ELF-1 (cell line): ENCODE measurements around the gene AXIN1.
A peak's percentile ranks its signal among the peaks of the same experiment; 100 is the strongest.

Experiments used
- DNase-seq: peaks from one replicate; pipeline ENCODE4 v3.0.0-alpha.2; 2016; ENCODE audit warnings: low read depth, low spot score

AXIN1 gene, protein sequence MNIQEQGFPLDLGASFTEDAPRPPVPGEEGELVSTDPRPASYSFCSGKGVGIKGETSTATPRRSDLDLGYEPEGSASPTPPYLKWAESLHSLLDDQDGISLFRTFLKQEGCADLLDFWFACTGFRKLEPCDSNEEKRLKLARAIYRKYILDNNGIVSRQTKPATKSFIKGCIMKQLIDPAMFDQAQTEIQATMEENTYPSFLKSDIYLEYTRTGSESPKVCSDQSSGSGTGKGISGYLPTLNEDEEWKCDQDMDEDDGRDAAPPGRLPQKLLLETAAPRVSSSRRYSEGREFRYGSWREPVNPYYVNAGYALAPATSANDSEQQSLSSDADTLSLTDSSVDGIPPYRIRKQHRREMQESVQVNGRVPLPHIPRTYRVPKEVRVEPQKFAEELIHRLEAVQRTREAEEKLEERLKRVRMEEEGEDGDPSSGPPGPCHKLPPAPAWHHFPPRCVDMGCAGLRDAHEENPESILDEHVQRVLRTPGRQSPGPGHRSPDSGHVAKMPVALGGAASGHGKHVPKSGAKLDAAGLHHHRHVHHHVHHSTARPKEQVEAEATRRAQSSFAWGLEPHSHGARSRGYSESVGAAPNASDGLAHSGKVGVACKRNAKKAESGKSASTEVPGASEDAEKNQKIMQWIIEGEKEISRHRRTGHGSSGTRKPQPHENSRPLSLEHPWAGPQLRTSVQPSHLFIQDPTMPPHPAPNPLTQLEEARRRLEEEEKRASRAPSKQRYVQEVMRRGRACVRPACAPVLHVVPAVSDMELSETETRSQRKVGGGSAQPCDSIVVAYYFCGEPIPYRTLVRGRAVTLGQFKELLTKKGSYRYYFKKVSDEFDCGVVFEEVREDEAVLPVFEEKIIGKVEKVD

DNA sequence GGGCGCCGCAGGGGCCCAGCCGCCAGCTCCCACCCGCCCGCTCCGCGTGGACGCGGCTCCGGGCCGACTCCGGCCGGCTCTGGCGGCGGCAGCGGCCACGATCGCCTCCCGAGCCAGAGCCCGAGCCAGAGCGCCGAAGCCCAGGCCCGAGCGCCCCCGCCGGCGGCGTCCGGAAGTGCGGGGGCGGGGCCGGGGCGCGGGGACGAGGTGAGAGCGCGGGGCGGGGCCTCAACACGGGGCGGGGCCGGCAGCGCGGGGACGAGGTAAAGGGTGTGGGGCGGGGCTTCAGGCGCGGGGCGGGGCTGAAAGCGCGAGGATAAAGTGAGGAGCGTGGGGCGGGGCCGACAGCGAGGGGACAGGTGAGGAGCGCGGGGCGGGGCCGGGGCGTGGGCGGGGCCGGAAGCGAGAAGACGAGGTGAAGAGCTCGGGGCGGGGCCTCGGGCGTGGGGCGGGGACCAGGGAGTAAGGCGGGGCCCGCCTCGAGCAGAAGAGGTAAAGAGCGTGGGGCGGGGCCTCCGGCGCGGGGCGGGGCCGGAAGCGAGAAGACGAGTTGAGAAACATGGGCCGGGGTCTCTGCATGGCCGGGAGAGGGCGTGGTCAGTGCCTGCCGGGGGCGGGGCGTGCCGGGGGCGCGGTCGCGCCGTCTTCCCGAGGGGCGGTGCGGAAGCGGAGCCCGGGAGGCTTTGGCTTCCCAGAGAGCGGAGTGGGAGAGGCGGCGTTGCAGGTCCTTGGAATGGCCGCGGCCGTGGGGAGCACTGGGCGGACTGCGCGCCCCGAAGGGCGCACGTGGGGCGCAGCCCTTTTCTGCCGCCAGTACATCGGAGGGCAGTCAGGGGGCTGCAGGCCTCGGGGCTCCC is at the start of gene AXIN1:
AXIN1 (minus strand) TSS at position 177 of the 857 bp plus-strand sequence. CDS start 5,698 bp downstream, outside the sequence.
- DNase-seq: peak; percentile 91

DNA sequence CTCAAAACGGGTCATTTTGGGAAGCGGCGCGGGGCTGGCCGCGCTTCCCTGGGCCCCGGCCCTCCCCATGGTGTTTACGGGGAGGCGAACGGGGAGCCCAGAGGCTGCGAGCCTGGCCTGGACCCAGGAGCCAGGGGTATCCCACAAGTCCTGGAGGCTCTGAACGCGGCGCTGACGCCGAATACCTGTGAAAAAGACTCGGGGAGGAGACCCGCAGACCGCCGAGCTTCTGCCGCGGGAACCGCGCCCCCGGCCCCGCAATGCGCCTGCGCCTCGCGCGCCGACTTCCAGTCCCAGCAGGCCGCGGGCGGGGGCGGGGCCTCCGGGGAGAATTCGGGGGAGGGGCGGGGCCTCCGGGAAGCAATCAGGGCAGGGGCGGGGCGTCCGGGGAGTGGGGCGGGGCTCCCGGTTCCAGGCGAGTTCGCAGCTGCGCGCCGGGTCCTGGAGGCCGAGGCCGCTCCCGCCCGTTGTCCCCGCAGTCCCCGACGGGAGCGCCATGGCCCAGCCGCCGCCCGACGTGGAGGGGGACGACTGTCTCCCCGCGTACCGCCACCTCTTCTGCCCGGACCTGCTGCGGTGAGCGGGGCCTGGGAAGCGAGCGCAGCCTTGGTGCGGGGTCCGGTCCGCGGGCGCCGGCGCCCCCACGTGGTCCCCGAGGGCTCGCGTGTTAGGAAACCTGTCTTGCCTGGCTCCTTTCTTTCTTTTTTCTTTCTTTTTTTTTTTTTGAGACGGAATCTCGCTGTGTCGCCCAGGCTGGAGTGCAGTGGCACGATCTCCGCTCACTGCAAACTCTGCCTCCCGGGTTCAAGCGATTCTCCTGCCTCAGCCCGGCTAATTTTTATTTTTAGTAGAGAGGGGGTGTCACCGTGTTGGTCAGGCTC is 49.2 kb upstream of the AXIN1 start, which contains the start of gene DECR2:
DECR2 (plus strand) TSS at position 418 of the 881 bp plus-strand sequence; CDS start at position 497, 79 bp downstream.
- DNase-seq: peak; percentile 91

DNA sequence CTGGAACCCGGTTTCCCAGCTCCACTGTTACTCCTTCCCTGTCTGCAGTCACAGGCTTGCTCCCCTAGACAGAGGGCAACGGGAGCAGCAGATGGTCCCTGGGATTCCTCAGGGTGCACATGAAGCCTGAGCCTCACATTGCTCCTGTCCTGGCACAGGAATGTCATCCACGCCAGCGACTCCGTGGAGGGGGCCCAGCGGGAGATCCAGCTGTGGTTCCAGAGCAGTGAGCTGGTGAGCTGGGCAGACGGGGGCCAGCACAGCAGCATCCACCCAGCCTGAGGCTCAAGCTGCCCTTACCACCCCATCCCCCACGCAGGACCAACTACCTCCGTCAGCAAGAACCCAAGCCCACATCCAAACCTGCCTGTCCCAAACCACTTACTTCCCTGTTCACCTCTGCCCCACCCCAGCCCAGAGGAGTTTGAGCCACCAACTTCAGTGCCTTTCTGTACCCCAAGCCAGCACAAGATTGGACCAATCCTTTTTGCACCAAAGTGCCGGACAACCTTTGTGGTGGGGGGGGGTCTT is 47.6 kb upstream of the AXIN1 start:
- DNase-seq: no peak

DNA sequence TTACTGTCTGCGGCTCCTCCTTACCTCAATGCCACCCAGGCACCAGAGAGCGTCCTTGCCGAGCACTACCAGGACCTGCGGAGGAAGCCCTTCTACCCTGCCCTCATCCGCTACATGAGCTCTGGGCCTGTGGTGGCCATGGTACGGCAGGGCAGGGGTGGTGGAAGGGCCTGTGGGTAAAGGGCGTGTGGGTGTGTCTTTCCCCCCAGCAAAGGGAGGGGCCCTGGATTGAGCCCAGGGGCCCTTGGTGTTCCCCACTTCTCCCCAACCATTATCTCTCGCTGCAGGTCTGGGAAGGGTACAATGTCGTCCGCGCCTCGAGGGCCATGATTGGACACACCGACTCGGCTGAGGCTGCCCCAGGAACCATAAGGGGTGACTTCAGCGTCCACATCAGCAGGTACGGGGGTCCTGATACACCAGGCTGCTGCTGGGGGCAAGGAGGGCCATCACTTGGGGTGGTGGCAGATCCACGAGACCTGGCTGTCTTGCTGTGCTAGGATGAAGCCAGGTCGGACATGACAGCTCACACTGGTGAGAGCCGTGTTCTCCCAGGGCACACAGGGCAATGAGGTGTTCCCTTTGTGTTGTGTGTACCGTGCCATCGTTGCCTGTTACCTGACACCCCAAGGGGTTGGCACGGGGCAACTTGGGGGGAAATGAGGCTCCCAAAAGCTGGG is 47.0 kb upstream of the AXIN1 start:
- no peak for DNase-seq

DNA sequence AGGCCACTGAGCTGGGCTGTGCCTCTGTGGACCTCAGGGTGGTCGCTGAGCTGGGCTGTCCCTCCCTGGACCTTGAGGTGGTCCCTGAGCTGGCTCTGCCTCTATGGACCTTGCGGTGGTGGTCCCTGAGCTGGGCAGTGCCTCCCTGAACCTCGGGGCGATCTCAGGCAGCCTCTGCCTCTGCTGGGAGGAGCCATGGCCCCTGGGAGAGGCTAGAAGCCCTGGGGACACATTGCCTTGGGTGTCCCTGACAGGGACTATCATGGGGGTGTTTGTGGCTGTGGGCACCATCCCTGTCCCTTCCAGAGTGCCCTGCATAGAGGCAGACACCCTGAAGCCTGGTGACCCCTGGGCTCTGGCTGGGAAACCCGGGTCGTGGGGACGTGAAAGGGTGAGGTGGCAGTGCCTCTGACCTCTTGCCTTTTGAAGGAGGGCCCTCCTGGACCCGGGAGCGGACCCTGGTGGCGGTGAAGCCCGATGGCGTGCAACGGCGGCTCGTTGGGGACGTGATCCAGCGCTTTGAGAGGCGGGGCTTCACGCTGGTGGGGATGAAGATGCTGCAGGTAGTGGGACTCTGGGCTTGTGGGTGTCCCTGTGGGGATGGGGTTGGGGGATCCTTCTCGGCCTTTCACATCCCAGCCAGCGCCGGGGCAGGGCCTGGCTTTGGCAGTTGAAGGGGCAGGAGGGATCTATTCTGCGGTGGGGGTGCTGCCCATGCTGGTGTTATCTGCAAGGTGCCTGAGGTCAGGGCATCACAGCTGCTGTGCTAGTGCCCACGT is 46.2 kb upstream of the AXIN1 start:
- DNase-seq: peak; percentile 41

DNA sequence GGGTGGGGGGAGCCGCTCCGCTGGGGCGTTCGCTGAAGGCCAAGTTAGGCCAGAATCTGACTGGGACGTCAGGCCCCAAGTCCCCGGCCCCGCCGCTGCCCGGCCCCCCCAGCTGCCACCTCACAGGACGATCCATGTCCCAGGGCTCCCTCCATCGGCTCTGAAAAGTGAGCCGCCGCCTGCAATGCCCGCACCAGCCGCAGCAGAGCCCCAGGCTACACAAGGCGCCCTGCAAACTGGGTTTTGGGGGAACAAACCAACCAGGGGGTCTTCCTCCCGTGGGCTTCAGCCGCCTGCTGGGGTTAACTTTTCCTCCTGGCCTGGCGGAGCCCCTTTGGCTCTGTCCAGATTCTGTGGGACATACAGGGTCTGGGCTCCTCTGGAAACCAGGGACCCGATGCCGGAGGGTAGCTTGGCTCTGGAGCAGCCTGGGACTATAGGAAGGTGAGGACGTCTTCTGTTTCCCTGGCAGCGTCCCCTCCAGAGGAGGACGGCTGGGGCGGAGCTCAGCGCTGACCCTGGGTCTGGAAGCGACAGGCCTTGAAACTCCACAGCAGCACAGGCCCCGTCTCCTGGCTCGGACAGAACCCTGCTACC is 45.3 kb upstream of the AXIN1 start:
- DNase-seq: peak; percentile 87

DNA sequence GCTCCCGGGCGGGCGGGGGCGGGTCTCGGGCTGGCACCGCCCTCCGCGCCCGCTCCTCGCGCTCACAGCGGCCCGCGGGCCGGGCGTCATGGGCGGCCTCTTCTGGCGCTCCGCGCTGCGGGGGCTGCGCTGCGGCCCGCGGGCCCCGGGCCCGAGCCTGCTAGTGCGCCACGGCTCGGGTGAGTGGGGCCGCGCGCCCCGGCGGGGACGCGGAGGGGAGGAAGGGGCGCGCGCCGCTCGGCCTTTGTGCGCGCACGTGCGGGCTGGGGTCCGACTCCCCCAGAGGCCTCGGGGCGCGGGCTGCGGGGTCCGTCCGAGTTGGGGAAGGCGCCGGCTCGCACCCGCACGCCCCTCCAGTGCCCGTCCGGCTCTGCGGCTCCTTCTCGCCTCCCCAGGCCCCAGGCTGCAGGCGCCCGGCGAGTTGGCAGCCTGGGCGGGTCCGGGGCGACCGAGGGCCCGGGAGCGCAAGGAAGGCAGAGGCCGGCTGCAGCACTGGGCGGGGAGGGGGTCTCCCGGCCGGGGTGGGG is 44.7 kb upstream of the AXIN1 start, which contains the start of gene NME4:
NME4 (plus strand) TSS at position 65 of the 527 bp plus-strand sequence; CDS start at position 89, 24 bp downstream.
- peak; percentile 57 for DNase-seq

DNA sequence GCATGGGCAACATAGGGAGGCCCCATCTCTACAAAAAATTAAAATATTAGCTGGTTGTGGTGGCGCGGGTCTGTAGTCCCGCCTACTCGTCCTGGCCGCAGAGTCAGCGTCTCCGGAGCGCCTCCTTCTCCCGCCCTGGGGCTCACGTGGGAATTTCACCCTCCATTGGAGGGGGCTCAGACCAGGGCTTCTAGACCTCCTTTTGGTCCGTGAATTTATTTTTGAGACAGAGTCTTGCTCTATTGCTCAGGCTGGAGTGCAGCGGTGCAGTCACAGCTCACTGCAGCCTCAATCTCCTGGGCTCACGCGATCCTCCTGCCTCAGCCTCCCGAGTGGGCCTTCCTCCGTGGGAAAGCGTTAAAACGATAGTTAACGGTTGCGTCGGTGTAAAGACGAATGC is 44.1 kb upstream of the AXIN1 start:
- DNase-seq: peak; percentile 59

DNA sequence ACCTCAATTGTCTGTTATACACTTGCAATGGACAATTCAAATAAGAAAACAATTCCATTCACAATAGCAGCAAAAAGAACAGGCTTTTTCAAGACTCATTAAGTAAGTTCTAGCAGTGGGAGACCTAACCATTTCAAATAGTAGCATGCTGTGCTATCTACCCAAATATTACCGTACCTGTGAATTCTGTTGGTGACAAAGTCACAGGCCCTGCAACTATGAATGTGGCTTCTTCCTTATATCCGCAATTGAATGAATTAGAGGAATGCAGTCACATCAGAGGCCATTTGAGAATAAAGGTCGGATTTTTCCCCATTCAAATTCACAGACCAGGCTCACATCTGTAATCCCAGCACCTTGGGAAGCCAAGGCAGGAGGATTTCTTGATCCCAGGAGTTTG is 43.7 kb upstream of the AXIN1 start:
- DNase-seq: no peak

DNA sequence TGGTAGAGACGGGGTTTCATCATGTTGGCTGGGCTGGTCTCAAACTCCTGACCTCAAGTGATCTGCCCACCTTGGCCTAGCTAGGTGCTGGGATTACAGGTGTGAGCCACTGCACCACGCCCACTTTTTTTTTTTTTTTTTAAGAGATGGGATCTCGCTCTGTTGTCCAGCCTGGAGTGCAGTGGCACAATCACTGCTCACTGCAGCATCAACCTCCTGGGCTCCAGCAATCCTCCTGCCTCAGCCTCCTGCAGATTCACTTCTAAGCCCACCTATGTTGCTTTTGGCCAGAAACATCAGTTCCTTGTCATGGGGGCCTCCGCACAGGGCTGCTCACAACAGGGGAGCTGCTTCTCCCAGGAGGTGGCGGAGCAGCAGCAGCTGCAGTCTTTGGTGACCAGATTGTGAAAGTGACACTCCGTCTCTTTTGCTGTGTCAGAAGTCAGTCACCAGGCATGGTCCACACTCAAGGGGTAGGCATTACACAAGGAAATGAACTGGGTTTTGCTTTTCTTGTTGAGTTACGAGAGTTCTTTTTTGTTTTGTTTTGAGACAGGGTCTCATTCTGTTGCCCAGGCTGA is 40.0 kb upstream of the AXIN1 start:
- DNase-seq: no peak

DNA sequence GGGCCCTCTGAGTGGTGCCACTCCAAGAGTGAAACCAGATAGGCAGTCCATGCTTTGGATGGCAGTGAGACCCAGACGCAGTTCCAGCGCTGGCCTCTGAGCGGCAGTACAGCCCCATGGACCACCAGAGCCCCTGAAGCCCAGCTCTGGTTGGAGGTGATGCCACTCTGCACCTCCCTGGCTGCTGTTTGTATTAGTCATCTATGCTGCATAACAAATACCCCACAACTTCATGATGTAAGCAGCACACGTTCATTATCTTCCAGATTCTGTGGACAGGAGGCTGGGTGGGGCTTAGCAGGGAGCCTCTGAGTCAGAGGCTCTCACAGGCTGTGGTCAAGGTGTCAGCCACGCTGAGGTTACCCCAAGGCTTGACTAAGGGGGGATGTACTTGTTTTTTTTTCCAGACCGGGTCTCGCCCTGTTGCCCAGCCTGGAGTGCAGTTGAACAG is 39.4 kb upstream of the AXIN1 start:
- peak; percentile 93 for DNase-seq

DNA sequence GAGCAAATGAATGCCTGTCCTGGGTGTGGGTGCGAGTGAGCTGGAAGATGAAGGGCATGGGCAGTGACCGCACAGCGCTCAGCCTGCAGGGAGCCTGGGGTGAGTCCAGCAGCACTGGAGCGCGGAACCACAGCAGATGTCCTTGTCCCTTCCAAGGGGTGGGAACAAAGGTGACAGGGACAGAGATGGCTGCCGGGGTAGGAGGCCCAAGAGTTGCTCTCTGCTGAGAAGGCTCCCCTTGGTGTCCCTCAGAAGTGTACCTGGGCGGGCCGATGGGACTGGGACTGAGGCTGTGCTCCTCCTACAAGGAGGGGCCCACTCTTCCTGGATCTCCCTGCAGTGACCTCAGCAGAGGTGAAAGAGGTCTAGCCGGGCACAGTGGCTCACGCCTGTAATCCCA is 36.8 kb upstream of the AXIN1 start:
- DNase-seq: no peak

DNA sequence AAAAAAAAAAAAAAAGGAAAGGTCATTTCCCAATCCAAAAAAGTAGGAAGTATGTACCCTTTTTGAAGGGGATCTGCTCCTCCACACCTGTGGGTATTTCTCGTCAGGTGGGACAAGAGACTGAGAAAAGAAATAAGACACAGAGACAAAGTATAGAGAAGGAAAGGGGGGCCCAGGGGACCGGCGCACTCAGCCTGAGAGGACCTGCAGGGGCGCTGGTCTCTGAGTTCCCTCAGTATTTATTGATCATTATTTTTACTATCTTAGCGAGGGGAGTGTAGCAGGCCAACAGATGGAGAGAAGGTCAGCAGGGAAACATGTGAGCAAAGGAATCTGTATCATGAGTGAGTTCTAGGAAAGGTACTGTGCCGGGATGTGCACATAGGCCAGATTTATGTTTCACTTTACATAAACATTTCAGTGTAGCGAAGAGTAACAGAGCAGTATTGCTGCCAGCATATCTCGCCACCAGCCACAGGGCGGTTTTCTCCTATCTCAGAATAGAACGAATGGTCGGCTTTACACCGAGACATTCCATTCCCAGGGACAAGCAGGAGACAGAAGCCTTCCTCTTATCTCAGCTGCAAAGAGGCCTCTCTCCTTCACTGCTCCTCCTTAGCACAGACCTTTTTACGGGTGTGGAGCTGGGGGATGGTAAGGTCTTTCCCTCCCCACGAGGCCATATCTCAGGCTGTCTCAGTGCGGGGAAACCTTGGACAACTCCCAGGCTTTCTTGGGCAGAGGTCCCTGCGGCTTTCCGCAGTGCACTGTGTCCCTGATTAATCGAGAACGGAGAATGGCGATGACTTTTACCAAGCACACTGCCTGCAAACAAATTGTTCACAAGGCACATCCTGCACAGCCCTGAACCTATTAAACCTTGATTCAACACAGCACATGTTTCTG is 35.5 kb upstream of the AXIN1 start:
- peak; percentile 61 for DNase-seq

DNA sequence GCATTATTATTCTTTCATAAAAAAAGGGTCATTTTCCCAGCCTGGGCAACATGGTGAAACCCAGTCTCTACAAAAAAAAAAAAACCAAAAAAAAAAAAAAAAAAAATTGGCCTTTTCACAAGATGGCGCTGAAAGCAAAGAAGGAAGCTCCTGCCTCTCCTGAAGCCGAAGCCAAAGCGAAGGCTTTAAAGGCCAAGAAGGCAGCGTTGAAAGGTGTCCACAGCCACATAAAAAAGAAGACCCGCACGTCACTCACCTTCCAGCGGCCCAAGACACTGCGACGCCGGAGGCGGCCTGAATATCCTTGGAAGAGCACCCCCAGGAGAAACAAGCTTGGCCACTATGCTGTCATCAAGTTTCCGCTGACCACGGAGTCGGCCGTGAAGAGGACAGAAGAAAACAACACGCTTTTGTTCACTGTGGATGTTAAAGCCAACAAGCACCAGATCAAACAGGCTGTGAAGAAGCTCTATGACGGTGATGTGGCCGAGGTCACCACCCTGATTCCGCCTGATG is 34.2 kb upstream of the AXIN1 start:
- peak; percentile 67 for DNase-seq

DNA sequence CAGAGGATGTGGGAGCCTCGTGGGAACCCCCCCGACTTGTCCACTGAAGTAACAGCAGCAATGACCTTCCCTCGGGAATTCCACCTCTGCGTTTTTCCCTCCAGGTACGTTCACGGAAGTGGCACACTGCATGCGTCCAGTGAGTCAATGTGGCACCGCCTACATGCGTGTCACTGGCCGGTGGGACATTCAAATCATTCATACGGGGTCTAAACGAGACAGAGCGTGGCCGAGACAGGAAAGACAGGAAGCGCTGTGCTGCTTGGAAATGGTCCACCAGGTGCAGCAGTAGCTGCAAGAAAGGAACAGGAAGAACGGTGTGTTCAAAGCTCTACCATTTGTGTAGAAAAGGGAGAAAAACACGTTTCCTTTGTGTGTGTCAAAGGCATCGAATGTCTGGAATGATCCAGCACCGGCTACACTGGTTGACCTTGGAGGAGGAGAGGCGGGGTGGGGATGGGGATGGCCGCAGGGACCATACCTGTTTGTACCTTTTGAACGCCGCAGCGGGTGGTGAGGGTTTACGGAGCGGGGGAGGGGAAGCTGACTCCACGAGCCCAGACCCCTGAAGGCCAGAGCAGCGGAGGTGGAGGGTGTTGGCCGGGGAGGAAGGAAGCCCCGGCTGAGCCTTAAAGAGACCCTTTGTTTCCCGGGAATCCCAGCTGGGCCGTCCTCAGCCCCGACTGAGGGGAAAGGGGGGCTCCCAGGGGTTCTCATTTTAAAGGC is 31.0 kb upstream of the AXIN1 start:
- DNase-seq: peak; percentile 86
